Gastroesophageal sphincter (tissue), 4 donors: ENCODE results near the gene ZDHHC11B. TPM values are rescaled to one million over a fixed set of nuclear protein-coding genes. Genes with fewer than 3 reads are reported as not detected.
"Not testable (repeated sequence)": the region's sequence is repeated elsewhere in the genome, so short reads cannot be mapped to it uniquely, and the experiment has no call there.

Source experiments
- ATAC-seq: fragments of 150-250 bp; one replicate; pipeline ENCODE4 v1.9.1; 2016; ENCODE audit warnings: mild to moderate bottlenecking, moderate library complexity
- H3K27ac ChIP-seq, 4 donors: fragments of 200-600 bp; sonication (generic) in 3 of 4; 1 replicate in 3 of 4; 2 replicates in 1 of 4; pipeline ENCODE4 v1.5.1; 2016 to 2019
- H3K27me3 ChIP-seq: fragments of 200-600 bp; sonication (generic); one replicate; pipeline ENCODE4 v1.5.1; 2019
- H3K36me3 ChIP-seq, 2 donors: fragments of 200-600 bp; sonication (generic); one replicate each; pipeline ENCODE4 v1.5.1; 2019; ENCODE audit warnings: control low read depth in 1 of 2
- H3K4me1 ChIP-seq, 3 donors: fragments of 200-600 bp; sonication (generic); 1 replicate in 2 of 3; 2 replicates in 1 of 3; pipeline ENCODE4 v1.5.1; 2016 to 2019; ENCODE audit warnings: control low read depth in 2 of 3
- H3K4me3 ChIP-seq, 2 donors: fragments of 200-600 bp; sonication (generic); one replicate each; pipeline ENCODE4 v1.5.1; 2019; ENCODE audit warnings: mild to moderate bottlenecking in 1 of 2, moderate library complexity in 1 of 2
- H3K9me3 ChIP-seq, 3 donors: fragments of 200-600 bp; sonication (generic); one replicate each; pipeline ENCODE4 v1.5.1; 2017 to 2019; ENCODE audit warnings: control low read depth in 2 of 3
- POLR2A ChIP-seq, 2 donors: fragments of 450-650 bp; IDR thresholded peaks; one replicate each; pipeline ENCODE4 v1.6.1; 2017; ENCODE audit warnings: antibody characterized with exemption in 2 of 2, mild to moderate bottlenecking in 2 of 2, moderate library complexity in 1 of 2
- POLR2AphosphoS5 ChIP-seq: sonication (generic); formaldehyde crosslinking; IDR thresholded peaks from one replicate; pipeline ENCODE4 v1.6.1; 2017; ENCODE audit warnings: antibody characterized with exemption
- WGBS, 2 donors: methylation state at CpG; one replicate each; pipeline ENCODE4 v1.1.5; 2018; ENCODE audit warnings: low coverage in 1 of 2; 5-methylcytosine and 5-hydroxymethylcytosine counted together
- total RNA-seq, 4 donors: library from RNA; depleted of rRNA; stranded (reverse); fragments of >200 nt; gene quantifications; one replicate each; pipeline ENCODE4 v1.1.0, GENCODE V29; 2016
- TF ChIP-seq, protein P1 (sequence below), 4 experiments: fragments of 200-600 bp in 2 of 4; fragments of 450-650 bp in 2 of 4; sonication (generic) in 1 of 4; IDR thresholded peaks; one replicate each; pipeline ENCODE4 v1.5.1; 2017 to 2019; ENCODE audit warnings: antibody characterized with exemption in 4 of 4, mild to moderate bottlenecking in 2 of 4, moderate library complexity in 2 of 4

Gene ZDHHC11B
- total RNA-seq, 4 donors from 2014 or later: 3.1 to 14.3 (median 6.9) TPM

DNA sequence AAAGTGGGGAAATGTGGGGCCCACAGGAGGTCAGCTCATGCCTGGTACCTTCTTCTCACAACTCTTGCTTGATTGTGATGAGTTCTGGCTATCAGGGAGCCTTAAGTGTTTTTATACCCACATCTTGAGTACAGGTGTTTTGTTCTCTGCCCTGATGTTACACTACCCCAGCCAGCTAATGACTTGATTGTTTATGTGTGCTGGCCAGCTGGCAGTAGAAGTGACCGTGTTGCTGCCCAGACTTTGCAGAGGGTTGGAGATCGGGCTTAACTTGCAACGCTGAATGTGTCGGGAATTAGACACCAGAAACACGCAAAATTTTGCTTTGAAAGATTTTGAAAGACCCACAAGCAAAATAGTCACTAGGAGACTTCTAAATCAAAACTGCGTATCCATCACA, 16.9 kb upstream of the ZDHHC11B start:
- peak overlapping the region in 1 of 4 donors; percentile 12 for H3K27ac ChIP-seq
- H3K9me3 ChIP-seq: peaks cover 0 to 12% (median 0%) of the 10 kb centered on the region in 3 donors
- H3K4me3 ChIP-seq: no peak overlapping the region
- peaks cover 0 to 11% (median 5%) of the 10 kb centered on the region in 3 donors for H3K4me1 ChIP-seq
- TF ChIP-seq, protein P1, sequence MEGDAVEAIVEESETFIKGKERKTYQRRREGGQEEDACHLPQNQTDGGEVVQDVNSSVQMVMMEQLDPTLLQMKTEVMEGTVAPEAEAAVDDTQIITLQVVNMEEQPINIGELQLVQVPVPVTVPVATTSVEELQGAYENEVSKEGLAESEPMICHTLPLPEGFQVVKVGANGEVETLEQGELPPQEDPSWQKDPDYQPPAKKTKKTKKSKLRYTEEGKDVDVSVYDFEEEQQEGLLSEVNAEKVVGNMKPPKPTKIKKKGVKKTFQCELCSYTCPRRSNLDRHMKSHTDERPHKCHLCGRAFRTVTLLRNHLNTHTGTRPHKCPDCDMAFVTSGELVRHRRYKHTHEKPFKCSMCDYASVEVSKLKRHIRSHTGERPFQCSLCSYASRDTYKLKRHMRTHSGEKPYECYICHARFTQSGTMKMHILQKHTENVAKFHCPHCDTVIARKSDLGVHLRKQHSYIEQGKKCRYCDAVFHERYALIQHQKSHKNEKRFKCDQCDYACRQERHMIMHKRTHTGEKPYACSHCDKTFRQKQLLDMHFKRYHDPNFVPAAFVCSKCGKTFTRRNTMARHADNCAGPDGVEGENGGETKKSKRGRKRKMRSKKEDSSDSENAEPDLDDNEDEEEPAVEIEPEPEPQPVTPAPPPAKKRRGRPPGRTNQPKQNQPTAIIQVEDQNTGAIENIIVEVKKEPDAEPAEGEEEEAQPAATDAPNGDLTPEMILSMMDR (IDR thresholded peaks at IDR 0.05): no peak
- TF ChIP-seq POLR2A (IDR thresholded peaks at IDR 0.05): no peak
- peak; percentile 21 for TF ChIP-seq POLR2AphosphoS5
- peak; percentile 66 for ATAC-seq
- no peaks in the 10 kb centered on the region for H3K27me3 ChIP-seq
- no peaks in the 10 kb centered on the region for H3K36me3 ChIP-seq
- 39 to 43% methylated on average over 6 of the region's 6 CpGs for WGBS, 2 donors

DNA sequence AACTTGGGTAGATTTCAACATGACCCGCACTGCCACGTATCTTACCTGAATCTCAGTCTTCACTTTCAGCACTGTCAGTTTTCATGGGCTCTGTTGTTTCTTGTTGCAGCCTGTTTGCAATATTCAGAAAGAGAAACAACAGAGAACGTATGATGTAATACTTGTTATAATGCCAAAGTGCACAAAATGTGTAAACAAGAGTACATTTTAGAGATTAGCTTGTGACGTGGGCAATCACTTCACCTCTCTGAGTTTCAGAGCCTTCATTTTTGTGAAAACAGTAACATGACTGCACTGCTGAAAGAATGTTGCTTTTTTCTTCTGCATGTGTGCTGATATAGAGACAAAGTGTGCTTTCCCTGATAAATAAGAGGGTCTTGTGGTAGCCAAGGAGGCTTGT, 16.5 kb upstream of the ZDHHC11B start:
- H3K27me3 ChIP-seq, H3K4me3 ChIP-seq, H3K36me3 ChIP-seq: not testable (repeated sequence)
- Histone ChIP-seq H3K27ac (peak overlapping the region in 1 of 4 donors; percentile 12), H3K9me3 (peaks cover 0 to 12% (median 0%) of the 10 kb centered on the region in 3 donors), H3K4me1 (peaks cover 0 to 11% (median 5%) of the 10 kb centered on the region in 3 donors)
- 57 to 81% methylated on average over 4 of the region's 4 CpGs for WGBS, 2 donors
- ATAC-seq: peak; percentile 51

DNA sequence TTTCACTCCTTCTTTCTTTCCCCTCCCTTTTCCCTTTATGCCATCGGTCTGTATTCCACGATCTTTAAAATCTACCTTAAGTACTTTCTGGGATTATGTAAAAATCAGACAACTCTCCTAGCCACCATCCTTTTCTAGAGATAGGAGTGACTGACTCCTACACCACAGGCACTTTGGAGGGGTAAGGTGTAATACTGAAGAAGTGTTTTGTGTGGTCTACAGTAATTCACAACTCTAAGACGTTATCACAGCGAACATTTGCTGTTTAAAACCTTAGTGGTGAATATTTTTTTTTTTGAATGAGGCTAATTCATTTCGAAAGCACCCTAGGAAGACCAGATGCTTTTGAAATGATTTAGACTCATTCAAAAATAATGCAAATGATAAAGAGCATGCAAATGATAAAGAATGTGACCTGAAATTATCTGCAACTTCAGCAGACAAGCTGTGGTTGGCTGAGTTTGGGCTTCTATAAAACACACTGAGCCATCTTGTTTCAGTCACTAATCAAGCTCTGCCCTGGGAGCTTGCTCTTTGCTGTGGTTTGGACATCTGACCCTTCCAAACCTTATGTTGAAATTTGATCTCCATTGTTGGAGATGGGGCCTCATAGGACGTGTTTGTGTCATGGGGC, 14.1 kb upstream of the ZDHHC11B start:
- not testable (repeated sequence) for H3K4me3 ChIP-seq, H3K9me3 ChIP-seq, H3K36me3 ChIP-seq, H3K27me3 ChIP-seq, ATAC-seq, H3K27ac ChIP-seq
- WGBS, 2 donors: 50 to 80% methylated on average over 5 of the region's 6 CpGs
- peaks cover 0 to 11% (median 5%) of the 10 kb centered on the region in 3 donors for H3K4me1 ChIP-seq

DNA sequence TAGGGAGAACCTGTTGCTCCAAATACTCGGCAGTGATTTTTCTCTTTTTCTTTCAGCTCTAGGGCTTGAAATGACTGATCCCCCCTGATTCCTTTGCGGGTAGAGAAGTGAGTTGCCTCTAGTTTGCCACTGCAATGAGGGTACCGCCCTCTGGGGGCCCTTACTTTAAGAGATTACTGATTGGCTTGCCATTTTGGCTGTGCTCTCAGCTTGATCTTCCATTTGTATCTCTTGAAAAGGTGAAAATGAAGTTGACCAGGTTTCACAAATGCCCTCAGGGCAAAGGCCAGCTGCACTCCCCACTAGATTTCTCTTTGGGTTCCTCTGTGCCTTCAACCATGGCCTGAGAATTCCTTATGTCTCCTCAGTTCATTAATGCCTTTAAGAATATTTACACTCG, 13.5 kb upstream of the ZDHHC11B start:
- H3K9me3 ChIP-seq, H3K36me3 ChIP-seq, H3K27me3 ChIP-seq, ATAC-seq, H3K27ac ChIP-seq, H3K4me3 ChIP-seq: not testable (repeated sequence)
- 100% methylated on average over 1 of the region's 4 CpGs for WGBS, 2 donors
- peaks cover 0 to 11% (median 5%) of the 10 kb centered on the region in 3 donors for H3K4me1 ChIP-seq

DNA sequence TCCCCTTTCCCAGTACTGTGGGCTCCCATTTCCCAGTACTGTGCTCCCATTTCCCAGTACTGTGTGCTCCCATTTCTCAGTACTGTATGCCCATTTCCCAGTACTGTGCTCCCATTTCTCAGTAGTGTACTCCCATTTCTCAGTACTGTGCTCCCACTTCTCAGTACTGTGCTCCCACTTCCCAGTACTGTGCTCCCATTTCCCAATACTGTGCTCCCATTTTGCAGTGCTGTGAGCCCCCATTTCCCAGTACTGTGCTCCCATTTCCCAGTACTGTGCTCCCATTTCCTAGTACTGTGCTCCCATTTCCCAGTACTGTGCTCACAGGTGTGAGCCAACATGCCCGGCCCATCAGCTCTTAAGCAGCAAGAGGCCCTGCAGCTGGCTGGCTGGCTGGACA, 11.3 kb upstream of the ZDHHC11B start:
- H3K4me3 ChIP-seq, H3K4me1 ChIP-seq, H3K27ac ChIP-seq, ATAC-seq, H3K27me3 ChIP-seq, H3K9me3 ChIP-seq, H3K36me3 ChIP-seq: not testable (repeated sequence)
- WGBS, 2 donors: no CpG with 5 or more reads among the region's 1 CpG

DNA sequence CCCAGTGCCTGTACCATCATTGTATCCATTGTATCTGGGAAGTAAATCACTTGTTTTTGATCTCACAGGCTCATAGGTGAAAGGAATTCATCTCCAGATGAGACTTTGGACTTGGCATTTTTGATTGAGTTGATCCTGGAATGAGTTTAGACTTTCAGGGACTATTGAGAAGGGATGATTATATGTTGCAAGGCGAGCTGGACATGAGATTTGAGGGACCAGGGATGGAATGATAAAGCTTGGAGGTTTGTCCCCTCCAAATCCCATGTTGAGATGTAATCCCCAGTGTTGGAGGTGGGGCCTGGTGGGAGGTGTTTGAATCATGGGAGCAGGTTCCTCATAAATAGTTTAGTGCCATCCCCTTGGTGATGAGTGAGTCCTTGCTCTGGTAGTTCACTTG, 10.4 kb upstream of the ZDHHC11B start:
- ATAC-seq, H3K4me1 ChIP-seq, H3K27me3 ChIP-seq, H3K27ac ChIP-seq, H3K4me3 ChIP-seq, H3K36me3 ChIP-seq: not testable (repeated sequence)
- H3K9me3 ChIP-seq: peaks cover 0 to 14% (median 0%) of the 10 kb centered on the region in 3 donors
- 83% methylated on average over 1 of the region's 1 CpG for WGBS, 2 donors

DNA sequence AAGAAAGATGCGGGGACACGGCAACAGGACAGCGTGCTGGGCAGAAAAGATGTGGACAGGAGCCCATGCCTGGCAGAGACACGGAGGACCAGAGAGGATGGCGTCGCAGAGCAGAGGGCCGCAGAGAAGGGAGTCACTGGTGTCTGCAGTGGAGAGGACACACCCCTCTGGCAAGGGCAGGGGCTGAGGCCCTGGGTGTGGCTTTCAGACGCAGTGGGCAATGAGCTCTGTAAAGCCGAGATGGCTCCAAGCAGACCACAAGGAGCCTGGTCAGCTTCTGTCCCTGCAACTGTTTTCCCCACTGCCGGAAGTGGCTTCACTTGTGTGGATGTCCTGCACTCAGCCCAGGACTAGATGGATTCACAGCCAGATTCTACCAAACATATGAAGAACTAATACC, 4.2 kb upstream of the ZDHHC11B start:
- H3K9me3 ChIP-seq: peaks cover 0 to 24% (median 0%) of the 10 kb centered on the region in 3 donors
- not testable (repeated sequence) for H3K4me1 ChIP-seq, H3K36me3 ChIP-seq, H3K27me3 ChIP-seq, H3K4me3 ChIP-seq, H3K27ac ChIP-seq, ATAC-seq
- WGBS, 2 donors: 82 to 100% methylated on average over 6 to 10 of the region's 10 CpGs

DNA sequence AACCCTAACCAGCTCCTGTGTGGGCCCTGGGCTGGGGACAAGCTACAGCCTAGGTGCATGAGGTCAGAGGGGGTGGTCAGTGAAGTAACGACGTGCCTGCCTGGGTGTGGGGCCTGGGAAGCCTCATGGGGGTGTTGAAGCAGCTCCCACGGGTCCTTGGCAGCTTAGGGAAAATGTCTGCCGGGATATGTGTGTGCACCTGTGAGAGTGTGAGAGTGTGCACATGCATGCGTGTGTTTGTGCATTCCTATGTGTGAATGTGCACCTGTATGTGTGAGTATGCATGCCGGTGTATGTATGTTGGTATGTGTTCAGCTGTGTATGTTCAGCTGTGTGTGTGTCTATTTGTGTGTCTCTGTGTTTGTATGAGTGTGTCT, 3.3 kb upstream of the ZDHHC11B start:
- 84% methylated on average over 3 of the region's 6 CpGs; no CpG with 5 or more reads in 1 of the 2 donors for WGBS, 2 donors

DNA sequence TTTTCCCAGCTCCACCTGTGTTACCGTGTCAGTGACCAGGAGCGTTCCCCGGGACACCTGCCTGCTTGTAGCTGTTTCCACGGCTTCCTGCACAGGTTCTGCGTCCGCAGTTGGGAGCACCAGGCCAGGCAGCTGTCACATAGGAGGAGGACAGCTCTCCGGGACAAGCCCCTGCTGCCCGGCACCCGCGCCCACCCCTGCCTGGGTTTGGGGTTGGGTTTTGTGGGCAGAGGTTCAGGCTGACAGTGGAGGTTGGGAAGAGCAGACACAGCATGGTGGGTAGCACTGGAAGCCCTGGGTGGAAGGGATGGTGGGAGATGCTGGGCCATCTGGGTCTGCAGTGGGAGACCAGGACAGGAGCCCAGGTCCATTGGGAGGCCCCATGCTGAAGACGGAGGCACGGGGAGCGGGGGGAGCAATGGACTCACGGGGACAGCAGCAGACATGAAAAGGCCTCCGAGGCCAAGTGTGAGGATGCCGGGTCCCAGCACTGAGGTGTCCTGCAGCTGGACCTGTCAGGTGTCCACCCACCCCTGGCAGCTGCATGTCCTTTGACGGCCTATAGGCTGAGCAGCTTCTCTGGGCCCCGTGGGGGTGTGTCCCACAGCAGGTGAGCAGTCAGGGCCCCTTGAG, 2.8 kb upstream of the ZDHHC11B start:
- 69% methylated on average over 4 of the region's 18 CpGs; no CpG with 5 or more reads in 1 of the 2 donors for WGBS, 2 donors
- H3K4me3 ChIP-seq, H3K27me3 ChIP-seq, ATAC-seq, H3K27ac ChIP-seq, H3K36me3 ChIP-seq: not testable (repeated sequence)
- Histone ChIP-seq H3K4me1 (peaks cover 0 to 16% (median 4%) of the 10 kb centered on the region in 3 donors), H3K9me3 (peaks cover 0 to 16% (median 0%) of the 10 kb centered on the region in 3 donors)

More for the DNA sequence above, 3.3 kb upstream of the ZDHHC11B start:
- H3K4me3 ChIP-seq, ATAC-seq, H3K36me3 ChIP-seq, H3K27me3 ChIP-seq, H3K27ac ChIP-seq: not testable (repeated sequence)
- Histone ChIP-seq H3K9me3 (peaks cover 0 to 16% (median 0%) of the 10 kb centered on the region in 3 donors), H3K4me1 (peaks cover 0 to 16% (median 4%) of the 10 kb centered on the region in 3 donors)

DNA sequence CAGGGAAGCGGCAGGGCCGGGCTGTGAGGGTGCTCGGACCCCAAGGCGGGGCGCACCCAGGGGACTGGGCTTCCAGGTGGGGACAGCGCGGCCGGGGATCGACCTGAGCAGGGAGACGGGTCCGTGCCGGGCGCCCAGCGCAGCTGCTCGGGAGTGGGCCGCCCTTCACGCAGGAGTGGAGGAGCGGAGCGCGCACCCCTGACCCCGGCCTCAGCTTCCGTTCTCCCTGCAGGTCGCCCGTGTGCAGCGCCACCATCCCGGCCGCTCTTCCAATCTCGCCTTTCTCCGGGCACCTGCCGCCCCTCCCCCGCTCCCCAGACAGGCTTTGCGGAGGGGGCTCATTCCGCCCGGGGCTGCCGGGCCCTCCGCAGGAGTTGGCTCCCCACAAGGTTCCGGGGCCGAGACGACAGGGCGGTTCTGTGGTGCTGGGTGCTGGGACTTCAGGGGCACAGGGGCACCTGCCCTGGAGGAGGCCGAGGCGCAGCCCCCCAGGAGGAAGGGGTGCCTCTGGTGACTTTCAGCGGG, 714 bp upstream of the ZDHHC11B start:
- WGBS, 2 donors: 20% methylated on average over 3 of the region's 43 CpGs; no CpG with 5 or more reads in 1 of the 2 donors

DNA sequence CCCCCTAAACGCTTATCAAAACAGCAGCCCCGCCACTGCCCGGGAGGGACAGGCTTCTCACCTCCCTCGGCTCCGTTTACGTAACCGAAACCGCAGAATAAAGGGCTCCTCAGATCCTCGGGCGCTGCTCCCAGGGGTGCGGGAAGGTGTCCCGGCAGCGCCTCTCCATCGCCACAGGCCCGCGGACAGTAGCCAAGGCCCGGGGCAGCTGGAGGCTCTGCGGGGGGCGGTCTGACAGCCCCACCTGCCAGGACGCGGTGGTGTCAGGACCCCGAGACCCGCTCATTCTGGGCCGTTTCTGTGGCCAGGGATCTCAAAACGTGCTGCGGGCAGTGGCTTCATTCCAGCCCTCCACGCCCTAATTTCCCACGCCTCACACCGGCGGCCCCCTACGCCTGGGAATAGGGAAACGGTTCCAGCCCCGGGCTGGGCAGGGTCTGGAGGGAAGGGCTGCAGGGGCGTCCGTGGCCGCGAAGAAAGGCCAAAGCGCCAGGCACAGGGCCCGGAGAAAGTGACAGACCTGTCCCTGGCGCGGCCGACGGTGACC, 575 bp downstream of the ZDHHC11B start:
- Histone ChIP-seq H3K27ac (peak overlapping the region; percentile 13 to 85 (median 82)), H3K4me3 (peak overlapping the region; percentile 61 to 74), H3K4me1 (peaks cover 0 to 16% (median 4%) of the 10 kb centered on the region in 3 donors)
- ATAC-seq: peak; percentile 19
- H3K36me3 ChIP-seq, H3K9me3 ChIP-seq, H3K27me3 ChIP-seq: not testable (repeated sequence)
- 3% methylated on average over 6 of the region's 43 CpGs; no CpG with 5 or more reads in 1 of the 2 donors for WGBS, 2 donors

More for the DNA sequence above, 714 bp upstream of the ZDHHC11B start:
- Histone ChIP-seq H3K27ac (peak overlapping the region in 2 of 4 donors; percentile 84 to 85), H3K4me3 (peak overlapping the region; percentile 61 to 74), H3K4me1 (peaks cover 0 to 16% (median 4%) of the 10 kb centered on the region in 3 donors), H3K9me3 (peaks cover 0 to 13% (median 0%) of the 10 kb centered on the region in 3 donors)
- not testable (repeated sequence) for H3K27me3 ChIP-seq, H3K36me3 ChIP-seq
- peak; percentile 4 for ATAC-seq
